Activated CD4-positive, CD25-positive, alpha-beta regulatory T cell treated with anti-CD3 and anti-CD28 coated beads, Interleukin-2, amount 50 U/mL, for 24 hours (primary cell): ENCODE measurements around the gene LRRTM2.
"Not testable (repeated sequence)": the region's sequence is repeated elsewhere in the genome, so short reads cannot be mapped to it uniquely, and the experiment has no call there.

ENCODE experiments used
- ATAC-seq, 2 donors: fragments of 150-1000 bp; cut with Tn5 transposase; one replicate each; pipeline ENCODE4 v1.10.0; 2021; ENCODE audit warnings: mild to moderate bottlenecking in 1 of 2, moderate library complexity in 1 of 2

Gene LRRTM2

DNA sequence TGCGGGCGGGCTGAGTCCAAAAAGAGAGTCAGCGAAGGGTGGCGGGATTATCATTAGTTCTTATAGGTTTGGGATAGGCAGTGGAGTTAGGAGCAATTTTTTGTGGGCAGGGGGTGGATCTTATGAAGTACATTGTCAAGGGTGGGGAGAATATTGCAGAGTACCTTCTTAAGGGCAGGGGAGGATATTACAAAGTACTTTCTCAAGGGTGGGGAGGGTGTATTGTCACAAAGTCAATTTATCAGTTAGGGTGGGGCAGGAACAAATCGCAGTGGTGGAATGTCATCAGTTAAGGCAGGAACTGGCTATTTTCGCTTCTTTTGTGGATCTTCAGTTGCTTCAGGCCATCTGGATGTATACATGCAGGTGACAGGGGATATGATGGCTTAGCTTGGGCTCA lies 40.3 kb downstream of the LRRTM2 start:
- not testable (repeated sequence) for ATAC-seq

DNA sequence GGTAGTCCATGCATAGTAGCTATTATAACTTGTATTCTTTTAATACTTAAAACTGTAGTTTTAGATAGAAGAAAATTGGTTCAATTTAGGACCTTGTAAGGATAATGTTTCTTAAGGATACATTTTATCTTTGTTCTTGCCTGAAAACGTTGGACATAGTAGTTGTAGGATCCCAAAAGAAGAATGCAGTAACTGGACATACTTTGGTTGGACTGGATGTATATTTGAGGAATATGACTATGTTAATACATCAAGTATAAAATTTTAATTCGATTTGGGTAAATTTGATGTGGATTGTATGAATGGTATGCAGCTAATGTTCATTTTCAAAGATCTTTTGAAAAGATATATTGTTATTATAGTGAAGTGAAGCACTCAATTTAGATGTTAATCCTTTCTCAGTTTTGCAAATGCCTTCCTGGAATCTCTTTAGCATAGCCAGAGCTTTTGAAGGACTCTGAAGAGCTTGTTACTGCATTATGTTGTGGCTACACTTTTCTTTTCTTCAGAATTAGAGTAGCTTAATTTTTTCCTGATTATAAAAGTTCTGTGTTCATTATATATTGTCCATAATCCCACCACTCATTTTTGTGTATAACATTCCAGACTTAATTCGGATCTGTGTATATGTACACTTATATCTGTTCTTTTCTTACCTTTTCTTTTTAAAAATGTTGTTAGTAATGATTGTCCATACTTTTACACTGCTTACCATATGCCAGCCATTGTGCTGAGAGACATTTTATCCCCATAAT lies 41.2 kb downstream of the LRRTM2 start:
- no peak for ATAC-seq

DNA sequence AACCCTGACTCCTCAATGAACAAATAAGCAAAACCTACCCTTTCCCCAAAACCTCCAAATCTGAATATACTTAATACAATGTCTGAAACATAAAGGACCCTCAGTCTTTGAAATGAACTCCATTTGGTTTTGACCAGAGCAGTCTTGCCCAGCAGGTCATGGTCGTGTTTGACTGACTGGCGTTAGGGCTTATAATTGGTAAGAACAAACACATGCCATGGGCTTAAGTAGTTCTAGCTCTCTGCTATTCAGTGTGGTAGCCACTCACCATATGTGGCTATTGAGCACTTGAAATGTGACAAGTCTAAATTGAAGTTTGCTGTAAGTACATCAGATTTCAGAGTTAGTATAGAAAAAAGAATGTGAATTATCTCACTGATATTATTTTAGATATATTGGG lies 42.1 kb downstream of the LRRTM2 start:
- no peak for ATAC-seq

DNA sequence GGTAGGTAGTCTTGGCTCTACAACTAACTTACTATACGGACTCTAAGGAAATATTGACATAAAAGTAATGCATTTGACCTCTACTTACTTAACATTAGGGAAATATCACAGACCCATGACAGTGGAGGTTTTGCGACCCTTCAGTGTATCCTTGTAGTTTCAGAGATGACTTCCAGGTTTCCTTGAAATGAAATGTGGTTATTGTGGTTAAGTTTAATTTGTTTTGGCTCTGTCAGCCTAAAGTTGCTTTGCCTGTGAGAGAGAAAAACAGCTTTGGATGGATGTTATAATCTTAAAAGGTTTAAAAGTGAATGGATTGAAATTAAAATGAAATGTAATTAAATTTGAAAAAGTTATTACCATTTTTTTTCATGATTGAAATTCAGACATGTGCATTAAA lies 42.9 kb downstream of the LRRTM2 start:
- ATAC-seq: no peak

DNA sequence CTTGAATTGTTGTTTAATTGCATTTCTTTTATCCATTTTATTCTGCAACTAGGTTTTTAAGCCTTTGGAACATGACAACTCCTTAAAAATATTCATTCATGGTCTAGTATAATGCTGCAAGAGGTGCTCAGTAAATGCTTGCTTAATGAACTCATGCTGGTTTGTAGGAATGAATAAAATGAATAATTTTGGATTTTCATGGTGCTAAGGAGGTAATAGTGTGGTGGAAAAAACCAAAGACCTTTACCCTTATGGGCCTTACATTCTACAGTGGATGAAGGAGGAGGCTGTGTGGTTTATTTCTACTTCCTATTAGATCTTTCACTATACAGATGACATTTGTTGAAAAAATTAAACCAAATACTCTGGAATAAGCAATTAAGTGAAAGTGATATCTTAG lies 43.4 kb downstream of the LRRTM2 start:
- no peak for ATAC-seq

DNA sequence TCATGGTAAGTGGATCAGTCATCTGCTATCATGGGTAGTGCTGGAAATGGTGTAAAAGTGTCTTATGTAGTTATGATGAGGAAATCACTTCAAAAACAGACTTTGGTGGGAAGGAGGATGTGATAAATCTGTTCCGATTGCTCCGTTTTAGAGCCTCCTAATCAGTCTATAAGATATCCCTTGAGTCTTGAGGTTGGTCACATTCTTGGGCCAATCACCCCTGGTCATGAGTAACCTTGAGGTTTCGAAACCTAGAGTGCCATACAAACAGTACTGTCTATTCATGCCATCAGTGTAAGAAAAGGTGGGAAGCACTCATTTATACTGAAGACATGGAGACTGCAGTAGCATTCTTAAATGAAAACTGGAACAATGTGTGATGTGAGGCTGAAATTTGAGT lies 45.8 kb downstream of the LRRTM2 start:
- no peak for ATAC-seq

DNA sequence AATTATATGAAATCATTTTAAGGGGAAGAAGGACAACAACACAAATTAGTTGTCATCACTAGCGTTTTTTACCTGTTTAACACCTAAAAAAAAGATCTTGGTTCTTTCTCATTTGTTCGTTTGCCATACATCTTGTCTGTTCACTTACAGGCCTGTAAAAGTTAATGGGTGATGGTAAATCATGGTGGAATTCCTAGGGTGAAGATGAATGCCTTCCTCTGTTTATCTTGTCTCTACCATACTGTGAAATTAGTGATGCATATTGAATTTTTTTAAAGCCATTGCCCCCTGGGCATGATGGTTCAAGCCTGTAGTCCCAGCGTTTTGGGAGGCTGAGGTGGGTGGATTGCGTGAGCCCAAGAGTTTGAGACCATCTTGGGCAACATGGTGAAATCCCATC lies 46.6 kb downstream of the LRRTM2 start:
- no peak for ATAC-seq

DNA sequence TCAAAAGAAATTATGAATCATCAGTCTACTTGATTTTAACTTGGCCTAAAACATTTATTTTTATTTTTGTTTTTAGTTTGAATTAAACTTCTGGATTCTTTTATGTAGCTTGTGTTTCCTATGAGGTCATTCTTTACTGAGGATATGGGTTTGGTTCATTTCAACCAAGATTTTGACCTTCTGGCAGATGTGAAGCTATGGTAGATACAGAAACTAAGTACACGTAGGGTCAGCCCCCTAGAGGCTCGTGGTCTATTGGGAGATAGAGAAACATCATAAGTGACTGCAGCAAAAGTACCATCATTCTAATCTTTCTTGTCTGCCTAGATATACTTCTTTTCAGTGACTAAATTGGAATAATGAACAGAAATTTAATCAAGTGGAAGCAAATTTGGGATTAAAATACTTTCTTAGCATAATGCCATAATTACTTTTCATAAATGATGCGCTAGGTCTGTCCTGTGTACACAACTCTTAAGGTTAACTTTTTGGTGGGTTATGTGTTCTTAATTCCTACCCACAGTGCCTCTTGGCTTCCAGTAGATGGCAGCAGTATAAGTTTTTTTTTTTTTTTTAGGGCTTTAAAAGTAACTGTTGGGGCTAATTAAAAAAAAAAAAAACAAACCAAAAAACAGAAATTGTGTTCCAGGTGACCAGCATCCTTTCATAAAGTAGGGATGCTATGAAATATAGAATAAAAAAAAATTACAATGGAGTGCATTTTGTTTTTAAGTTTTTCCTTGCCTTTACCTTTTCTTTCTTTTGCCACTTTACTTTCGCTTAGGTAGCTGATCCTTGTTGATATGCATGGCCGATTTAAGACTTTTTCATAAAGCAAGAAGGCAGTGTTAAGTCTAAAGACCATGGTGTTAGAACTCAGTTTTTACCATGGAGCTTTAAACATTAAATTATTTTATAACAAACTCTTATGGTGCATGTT lies 49.9 kb downstream of the LRRTM2 start:
- peak; percentile 25 to 51 for ATAC-seq

DNA sequence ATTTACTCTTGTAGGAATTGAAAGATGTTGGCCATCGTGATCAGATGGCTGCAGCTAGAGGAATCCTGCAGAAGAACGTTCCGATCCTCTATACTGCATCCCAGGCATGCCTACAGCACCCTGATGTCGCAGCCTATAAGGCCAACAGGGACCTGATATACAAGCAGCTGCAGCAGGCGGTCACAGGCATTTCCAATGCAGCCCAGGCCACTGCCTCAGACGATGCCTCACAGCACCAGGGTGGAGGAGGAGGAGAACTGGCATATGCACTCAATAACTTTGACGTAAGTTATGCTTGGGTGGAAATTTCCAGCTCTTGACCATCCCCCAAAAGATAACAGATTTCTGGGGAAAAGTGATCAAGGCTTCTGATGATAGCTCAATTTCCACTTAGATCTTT lies 50.6 kb downstream of the LRRTM2 start:
- ATAC-seq: peak in 1 of 2 donors; percentile 59

DNA sequence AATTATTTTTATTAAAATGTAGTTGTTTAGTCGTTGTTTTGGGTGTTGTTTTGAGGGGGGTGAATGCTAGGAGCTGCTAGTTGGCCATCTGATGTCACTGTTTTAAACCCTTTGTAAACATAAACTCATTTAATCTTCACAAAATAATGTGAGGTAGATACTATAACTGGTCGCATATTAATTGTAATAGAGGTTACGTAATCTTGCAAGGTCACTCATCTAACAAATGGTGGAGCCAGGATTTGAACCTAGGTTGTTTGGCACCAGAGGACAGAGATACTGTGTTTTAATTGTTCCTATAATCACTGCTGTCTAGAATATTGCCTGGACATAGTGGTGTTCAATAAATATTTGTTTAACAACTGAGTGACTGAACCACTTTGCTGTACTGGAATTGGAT lies 54.4 kb downstream of the LRRTM2 start:
- ATAC-seq: no peak

DNA sequence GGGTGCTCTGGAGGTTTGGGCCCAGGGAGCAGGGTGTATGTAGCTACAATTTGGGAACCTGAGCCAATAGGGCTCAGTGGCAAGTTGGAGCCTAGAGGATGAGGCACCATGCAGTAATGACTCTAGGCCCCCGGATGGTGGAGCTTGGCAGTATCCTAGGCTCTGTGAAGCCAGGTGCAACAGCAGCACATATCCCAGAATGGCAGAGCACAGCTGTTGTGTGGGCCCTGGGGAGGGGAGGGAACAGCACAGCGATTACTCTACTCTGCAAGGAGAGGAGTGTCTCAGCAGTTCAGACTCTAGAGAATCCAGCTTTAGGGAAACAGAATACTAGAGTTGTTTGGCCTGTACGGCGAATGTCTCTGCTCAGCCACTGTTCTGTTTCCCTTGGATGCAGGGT lies 56.1 kb downstream of the LRRTM2 start:
- ATAC-seq: no peak
